DND-41 (cell line): ENCODE measurements around the gene ZDHHC18.

Source experiments
- ATAC-seq: fragments of 200-7000 bp; cut with Tn5 transposase; 3 replicates; pipeline ENCODE4 v1.9.1; 2021; ENCODE audit warnings: low read depth; ENCODE audit not compliant: insufficient read depth
- DNase-seq: peaks from one replicate; pipeline ENCODE4 v3.0.0-alpha.2; 2020
- H2AFZ ChIP-seq: 2 replicates; pipeline ENCODE4 v1.6.0; 2012; ENCODE audit warnings: low read depth, low read length
- H3K27ac ChIP-seq: 2 replicates; pipeline ENCODE4 v1.5.1; 2012; ENCODE audit warnings: low read length, inconsistent platforms
- H3K27me3 ChIP-seq: fragments of 200-600 bp; sonication (generic); 2 replicates; pipeline ENCODE4 v1.6.0; 2012; ENCODE audit warnings: low read length, mild to moderate bottlenecking, inconsistent platforms; ENCODE audit not compliant: insufficient read depth, poor library complexity
- H3K36me3 ChIP-seq: 2 replicates; pipeline ENCODE4 v1.5.1; 2012; ENCODE audit warnings: low read length, inconsistent platforms; ENCODE audit not compliant: insufficient read depth
- H3K4me1 ChIP-seq: 2 replicates; pipeline ENCODE4 v1.5.1; 2012; ENCODE audit warnings: mild to moderate bottlenecking, low read length; ENCODE audit not compliant: insufficient read depth
- H3K4me2 ChIP-seq: 2 replicates; pipeline ENCODE4 v1.6.0; 2012; ENCODE audit warnings: mild to moderate bottlenecking, moderate library complexity, low read length, inconsistent platforms; ENCODE audit not compliant: insufficient read depth
- H3K4me3 ChIP-seq, 2 experiments: fragments of 200-600 bp in 1 of 2; shearing (Covaris generic) in 1 of 2; 2 replicates each; pipeline ENCODE4 v1.5.1; 2012 to 2016; ENCODE audit warnings: inconsistent platforms in 2 of 2, low read length in 2 of 2, mild to moderate bottlenecking in 2 of 2, low read depth in 1 of 2, moderate library complexity in 1 of 2
- H3K79me2 ChIP-seq: 2 replicates; pipeline ENCODE4 v1.6.0; 2012; ENCODE audit warnings: low read length, inconsistent platforms; ENCODE audit not compliant: insufficient read depth
- H3K9ac ChIP-seq: 2 replicates; pipeline ENCODE4 v1.6.0; 2012; ENCODE audit warnings: low read depth, mild to moderate bottlenecking, inconsistent platforms, low read length, moderate library complexity
- H3K9me3 ChIP-seq: 2 replicates; pipeline ENCODE4 v1.5.1; 2012; ENCODE audit warnings: low read length, moderate library complexity, mild to moderate bottlenecking, inconsistent platforms; ENCODE audit not compliant: insufficient read depth, severe bottlenecking
- H4K20me1 ChIP-seq: 2 replicates; pipeline ENCODE4 v1.6.0; 2012; ENCODE audit warnings: low read length; ENCODE audit not compliant: insufficient read depth
- CTCF ChIP-seq: IDR thresholded peaks from 2 replicates; pipeline ENCODE4 v1.5.1; 2012; ENCODE audit warnings: borderline replicate concordance, low read length, moderate library complexity, mild to moderate bottlenecking; ENCODE audit not compliant: poor library complexity, severe bottlenecking; ENCODE audit errors: extremely low read depth
- EZH2 ChIP-seq: IDR thresholded peaks from 3 replicates; pipeline ENCODE4 v1.6.1; 2012; ENCODE audit warnings: borderline replicate concordance, low read depth, mild to moderate bottlenecking, moderate library complexity, low read length, inconsistent platforms; ENCODE audit not compliant: severe bottlenecking

ZDHHC18 gene

GRCh38 chr1:26788515-26788785, 38.0 kb upstream of the ZDHHC18 start:
- H3K27me3 ChIP-seq: no peaks in the 10 kb centered on the region
- H3K4me2 ChIP-seq: peak overlapping the region; percentile 91
- H3K4me3 ChIP-seq: peak overlapping the region; percentile 70 to 76
- peak overlapping the region; percentile 92 for H3K27ac ChIP-seq
- H3K36me3 ChIP-seq: no peaks in the 10 kb centered on the region
- no peak for DNase-seq
- peaks cover 52% of the 10 kb centered on the region for H3K4me1 ChIP-seq
- ATAC-seq: no peak; the same call in 2 of the 3 replicates
- TF ChIP-seq EZH2: no peak
- no peak for TF ChIP-seq CTCF
- H4K20me1 ChIP-seq: no peaks in the 10 kb centered on the region
- peaks cover 9% of the 10 kb centered on the region for H3K79me2 ChIP-seq
- H3K9ac ChIP-seq: peak overlapping the region; percentile 91
- peak overlapping the region; percentile 77 for H2AFZ ChIP-seq
- no peaks in the 10 kb centered on the region for H3K9me3 ChIP-seq

DNA sequence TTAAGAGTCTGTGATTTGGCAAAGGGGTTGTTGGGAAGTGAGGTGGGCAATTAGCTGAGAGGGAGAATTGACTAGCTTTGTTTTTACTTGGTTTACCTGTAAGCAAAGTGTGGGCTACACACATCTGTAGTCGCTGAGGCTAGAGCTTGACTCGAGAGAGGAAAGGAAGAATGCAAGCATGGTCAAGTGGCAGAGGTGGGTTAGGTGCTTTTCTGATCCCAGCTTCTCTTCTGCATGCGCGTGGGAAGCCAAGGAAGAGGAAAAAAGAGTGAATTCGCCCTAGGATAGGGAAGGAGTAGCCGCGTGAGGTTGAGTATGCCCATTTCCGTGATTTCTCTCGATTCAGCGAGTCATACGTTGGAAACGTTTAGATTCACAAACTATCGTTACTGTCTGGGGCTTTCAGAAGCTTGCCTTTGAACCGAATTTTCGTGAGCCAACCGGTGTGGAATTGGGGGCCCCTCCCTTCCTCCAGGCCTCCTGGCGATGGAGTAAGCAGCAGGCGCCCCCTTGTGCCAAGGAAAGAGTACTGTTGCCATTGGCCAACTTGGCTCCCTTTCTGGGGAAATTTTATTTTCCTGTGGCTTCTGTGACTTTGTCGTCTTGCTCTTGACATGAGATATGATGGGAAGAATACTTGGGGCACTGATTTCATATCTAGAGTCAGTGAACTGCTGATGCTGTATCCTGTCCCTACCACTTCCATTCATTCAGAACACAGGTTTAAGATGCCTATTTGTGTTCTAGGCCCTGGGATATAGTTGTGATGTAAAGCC, 37.5 kb upstream of the ZDHHC18 start:
- no peaks in the 10 kb centered on the region for H4K20me1 ChIP-seq
- H3K79me2 ChIP-seq: peaks cover 9% of the 10 kb centered on the region
- peak overlapping the region; percentile 77 for H2AFZ ChIP-seq
- H3K4me2 ChIP-seq: peak overlapping the region; percentile 91
- H3K4me3 ChIP-seq: peak overlapping the region; percentile 70 to 76
- ATAC-seq (peak; percentile 39), DNase-seq (peak; percentile 89)
- H3K27ac ChIP-seq: peak overlapping the region; percentile 92
- H3K4me1 ChIP-seq: peaks cover 51% of the 10 kb centered on the region
- H3K36me3 ChIP-seq: no peaks in the 10 kb centered on the region
- no peaks in the 10 kb centered on the region for H3K27me3 ChIP-seq
- peak overlapping the region; percentile 91 for H3K9ac ChIP-seq
- H3K9me3 ChIP-seq: no peaks in the 10 kb centered on the region
- TF ChIP-seq CTCF (peak; percentile 99), EZH2 (no peak)

DNA sequence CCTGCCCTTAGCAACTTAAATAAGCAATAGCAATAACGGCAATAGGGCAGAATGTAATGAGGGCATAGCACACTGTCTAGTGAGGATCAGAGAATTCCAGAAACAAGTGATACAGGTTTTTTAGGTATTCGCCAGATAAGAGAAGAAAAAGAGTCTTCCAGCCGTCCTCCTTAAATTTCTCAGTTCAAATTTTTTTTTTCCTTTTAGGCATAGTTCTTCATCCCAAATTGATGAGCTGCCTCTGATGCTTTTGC, 36.9 kb upstream of the ZDHHC18 start:
- H4K20me1 ChIP-seq: no peaks in the 10 kb centered on the region
- peaks cover 9% of the 10 kb centered on the region for H3K79me2 ChIP-seq
- H3K27me3 ChIP-seq: no peaks in the 10 kb centered on the region
- H2AFZ ChIP-seq: 0 out of 2 replicates have a peak overlapping the region, but pooled peaks have one; percentile 10
- DNase-seq: no peak
- ATAC-seq: no peak
- H3K4me2 ChIP-seq: peak overlapping the region; percentile 91
- 0 out of 2 replicates have a peak overlapping the region, but pooled peaks have one; percentile 29 for H3K27ac ChIP-seq
- TF ChIP-seq EZH2: no peak
- no peaks in the 10 kb centered on the region for H3K36me3 ChIP-seq
- peaks cover 46% of the 10 kb centered on the region for H3K4me1 ChIP-seq
- H3K9me3 ChIP-seq: no peaks in the 10 kb centered on the region
- peak overlapping the region; percentile 91 for H3K9ac ChIP-seq
- H3K4me3 ChIP-seq: no peak overlapping the region

DNA sequence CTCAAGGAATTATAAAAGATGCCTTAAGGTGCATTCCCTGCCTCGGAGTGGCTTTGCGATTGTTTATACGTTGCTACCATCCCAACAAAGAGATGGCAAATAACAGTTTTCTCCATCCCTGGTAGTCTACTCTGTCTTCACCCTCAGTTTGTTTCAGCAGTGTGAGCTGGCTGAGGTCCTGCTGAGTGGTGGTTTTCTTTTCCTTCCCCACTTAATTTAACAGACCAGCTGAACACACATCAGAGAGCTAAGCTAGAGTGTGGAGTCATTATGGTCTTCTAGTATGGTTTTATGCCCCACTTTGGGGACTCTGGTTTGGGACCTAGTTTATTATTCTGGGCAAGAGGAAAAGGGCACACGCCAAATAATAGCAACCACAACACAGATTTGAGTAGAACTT, 36.6 kb upstream of the ZDHHC18 start:
- Histone ChIP-seq H3K9me3 (no peaks in the 10 kb centered on the region), H3K27ac (no peak overlapping the region), H2AFZ (no peak overlapping the region), H3K4me3 (no peak overlapping the region), H3K79me2 (peaks cover 9% of the 10 kb centered on the region), H3K4me1 (peaks cover 42% of the 10 kb centered on the region), H3K36me3 (no peaks in the 10 kb centered on the region), H3K27me3 (no peaks in the 10 kb centered on the region), H4K20me1 (no peaks in the 10 kb centered on the region), H3K9ac (no peak overlapping the region), H3K4me2 (no peak overlapping the region)
- no peak for DNase-seq
- TF ChIP-seq EZH2: no peak
- TF ChIP-seq CTCF: no peak
- no peak for ATAC-seq
